Stimulated activated naive B cell treated with anti-CD40 and anti-IgM and Interleukin-4, amounts not matched to agents 10 μg/mL and 1 μg/mL and 100 μg/mL, for 72 hours (primary cell): Measurements from ENCODE around the gene CAMK2N1.
A peak's percentile ranks its signal among the peaks of the same experiment; 100 is the strongest.

Source experiments
- ATAC-seq, 2 donors: fragments of 150-1000 bp; cut with Tn5 transposase; replicated peaks; 2 replicates each; pipeline ENCODE4 v1.10.0; 2021; ENCODE audit warnings: moderate library complexity in 1 of 2
- DNase-seq: peaks from one replicate; pipeline ENCODE4 v3.0.0; 2021
- H3K27ac Mint-ChIP-seq: one replicate; pipeline ENCODE4 v1.8.0; 2022; ENCODE audit warnings: mild to moderate bottlenecking, mixed read lengths
- H3K27me3 Mint-ChIP-seq, 2 donors: one replicate each; pipeline ENCODE4 v1.8.0; 2022; ENCODE audit warnings: mixed read lengths in 2 of 2
- H3K36me3 Mint-ChIP-seq, 2 donors: one replicate each; pipeline ENCODE4 v1.8.0; 2022; ENCODE audit warnings: mixed read lengths in 2 of 2, mild to moderate bottlenecking in 1 of 2
- H3K4me1 Mint-ChIP-seq, 2 donors: one replicate each; pipeline ENCODE4 v1.8.0; 2022; ENCODE audit warnings: mixed read lengths in 2 of 2, mild to moderate bottlenecking in 1 of 2
- H3K4me3 Mint-ChIP-seq, 2 donors: one replicate each; pipeline ENCODE4 v1.8.0; 2022; ENCODE audit warnings: mild to moderate bottlenecking in 2 of 2, mixed read lengths in 2 of 2, moderate library complexity in 1 of 2
- H3K9me3 Mint-ChIP-seq, 2 donors: one replicate each; pipeline ENCODE4 v1.8.0; 2022; ENCODE audit warnings: mixed read lengths in 2 of 2, mild to moderate bottlenecking in 1 of 2

Gene CAMK2N1

DNA sequence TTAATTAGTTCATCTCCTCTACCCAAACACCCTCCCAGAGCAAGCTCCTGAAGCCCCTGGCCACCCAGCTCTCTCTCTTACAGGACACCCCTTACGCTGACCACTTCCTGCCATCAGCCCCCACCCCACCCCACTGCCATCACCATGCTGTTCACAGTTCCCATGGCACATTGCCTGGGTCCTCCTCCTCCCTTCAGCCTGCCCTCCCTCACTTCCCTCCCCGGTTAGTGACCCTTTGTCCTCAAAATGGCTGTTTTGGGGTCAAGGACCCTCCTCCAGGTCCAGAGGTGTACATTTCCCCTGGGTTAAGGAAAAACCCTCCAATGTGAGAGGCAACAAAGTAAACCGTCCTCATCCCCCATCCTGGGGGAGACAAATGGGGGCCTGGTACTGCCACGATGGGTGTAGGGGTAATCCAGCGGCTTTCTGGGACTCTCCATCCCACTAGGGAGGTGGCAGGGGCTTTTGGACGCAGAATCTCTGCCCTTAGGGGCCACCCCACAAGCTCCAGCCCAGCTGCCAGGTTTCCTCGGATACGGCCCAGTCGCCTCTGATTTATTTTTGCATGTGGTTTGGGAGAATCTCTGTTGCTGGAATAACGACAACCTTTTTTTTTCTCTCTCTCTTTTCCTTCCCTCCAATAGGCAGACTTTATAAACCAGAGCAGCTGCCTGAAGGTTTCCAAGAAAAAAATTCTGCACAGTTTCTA, 8.5 kb downstream of the CAMK2N1 start:
- DNase-seq (no peak), ATAC-seq (no peak)
- Mint-ChIP-seq H3K36me3 (no peaks in the 10 kb centered on the region), H3K9me3 (no peaks in the 10 kb centered on the region), H3K27ac (no peak overlapping the region), H3K4me1 (peaks cover 4 to 18% of the 10 kb centered on the region in 2 donors), H3K27me3 (peaks cover 86 to 100% of the 10 kb centered on the region in 2 donors), H3K4me3 (no peak overlapping the region)

DNA sequence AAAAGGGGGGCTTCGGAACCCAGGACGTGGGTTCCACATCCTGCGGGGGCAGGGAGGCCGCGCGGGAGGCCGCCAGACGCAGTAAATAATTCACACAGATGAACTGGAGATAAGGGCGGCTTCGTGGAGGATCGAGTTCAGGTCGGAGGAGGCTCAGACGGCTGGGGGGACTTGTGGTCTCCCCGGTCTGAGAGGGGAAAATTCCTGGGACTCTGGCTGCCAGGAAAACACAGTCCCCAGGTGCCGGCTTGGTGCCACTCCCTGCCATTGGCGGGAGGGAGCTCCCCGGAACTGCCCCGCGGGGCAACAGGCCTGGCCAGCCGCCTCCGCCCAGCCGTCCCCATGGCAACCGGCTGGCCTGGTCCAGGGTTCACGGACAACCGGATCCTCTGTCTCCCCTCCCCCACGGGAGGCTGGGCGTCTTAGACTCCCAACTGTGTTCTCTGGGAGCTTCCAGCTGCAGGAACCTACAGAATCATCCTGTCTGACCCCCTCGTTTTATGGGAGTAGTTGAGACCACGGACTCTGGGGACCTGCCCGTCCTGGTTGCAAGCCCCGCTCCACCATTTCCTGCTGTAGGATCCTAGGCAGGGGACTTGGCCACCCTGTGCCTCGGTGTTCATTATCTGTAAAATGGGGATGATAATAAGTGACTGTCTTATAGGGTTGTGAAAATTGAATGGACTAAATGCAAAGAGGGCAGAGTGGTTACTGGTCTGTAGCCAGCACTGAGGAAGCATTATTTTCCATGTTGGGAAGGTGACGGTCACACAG, 9.6 kb downstream of the CAMK2N1 start:
- ATAC-seq, result no peak
- no peaks in the 10 kb centered on the region for H3K9me3 Mint-ChIP-seq
- H3K4me1 Mint-ChIP-seq, result peaks cover 4 to 18% of the 10 kb centered on the region in 2 donors
- H3K27me3 Mint-ChIP-seq, result peaks cover 85 to 100% of the 10 kb centered on the region in 2 donors
- no peak overlapping the region for H3K4me3 Mint-ChIP-seq
- peak overlapping the region; percentile 37 for H3K27ac Mint-ChIP-seq
- no peak for DNase-seq
- H3K36me3 Mint-ChIP-seq, result no peaks in the 10 kb centered on the region

DNA sequence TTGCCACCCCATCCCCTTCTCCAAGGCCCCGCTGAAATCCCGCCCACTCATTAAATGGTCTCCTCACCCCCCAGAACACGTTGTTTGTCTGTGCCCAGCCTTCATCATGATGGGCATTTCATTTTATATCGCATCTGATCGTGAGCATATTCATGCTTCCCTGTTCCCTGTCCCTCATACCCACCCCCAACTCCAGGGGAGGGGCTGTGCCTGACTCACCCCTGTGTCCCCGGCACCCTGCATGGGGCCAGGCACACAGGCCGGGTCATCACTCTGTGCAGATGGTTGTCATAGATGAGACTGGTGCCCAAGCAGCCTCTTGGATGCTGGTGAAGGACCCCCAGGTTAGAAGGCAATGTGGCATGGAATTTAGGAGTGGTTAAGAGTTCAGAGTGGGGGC, 11.0 kb downstream of the CAMK2N1 start:
- peaks cover 80 to 92% of the 10 kb centered on the region in 2 donors for H3K27me3 Mint-ChIP-seq
- no peak overlapping the region for H3K4me3 Mint-ChIP-seq
- DNase-seq (no peak), ATAC-seq (no peak)
- H3K4me1 Mint-ChIP-seq, result peaks cover 4 to 18% of the 10 kb centered on the region in 2 donors
- no peak overlapping the region for H3K27ac Mint-ChIP-seq
- H3K9me3 Mint-ChIP-seq, result no peaks in the 10 kb centered on the region
- H3K36me3 Mint-ChIP-seq, result no peaks in the 10 kb centered on the region

DNA sequence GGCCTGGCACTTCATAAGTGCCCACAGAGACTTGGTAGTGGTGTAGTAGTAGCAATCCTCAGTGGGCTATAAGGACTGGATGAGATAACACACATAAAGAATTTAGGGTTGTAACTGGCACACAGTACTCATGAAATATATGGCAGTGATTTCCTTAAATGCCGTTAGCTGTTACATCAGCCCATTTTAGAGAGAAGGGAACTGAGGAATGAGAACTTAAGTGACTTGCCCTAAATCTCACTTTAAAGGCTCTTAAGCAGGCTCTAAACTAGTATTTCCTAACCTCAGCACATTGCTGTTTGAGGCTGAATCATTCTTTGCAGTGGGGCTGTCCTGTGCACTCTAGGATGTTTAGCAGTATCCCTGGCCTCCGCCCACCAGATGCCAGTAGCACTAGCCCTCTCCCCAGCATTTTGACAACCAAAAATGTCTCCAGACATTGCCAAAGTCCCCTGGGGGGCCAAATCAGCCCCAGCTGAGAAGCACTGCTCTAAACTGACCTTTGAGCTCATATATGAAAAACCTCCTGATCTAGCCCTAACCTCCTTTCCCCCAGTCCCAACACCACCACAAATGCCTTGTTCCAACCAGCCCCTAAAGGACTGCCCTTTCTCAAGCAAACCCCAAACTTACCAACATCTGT, 11.6 kb downstream of the CAMK2N1 start:
- H3K4me1 Mint-ChIP-seq, result peaks cover 4 to 18% of the 10 kb centered on the region in 2 donors
- no peak for ATAC-seq
- no peak overlapping the region for H3K27ac Mint-ChIP-seq
- no peaks in the 10 kb centered on the region for H3K9me3 Mint-ChIP-seq
- DNase-seq, result no peak
- H3K27me3 Mint-ChIP-seq, result peaks cover 78 to 92% of the 10 kb centered on the region in 2 donors
- H3K36me3 Mint-ChIP-seq, result no peaks in the 10 kb centered on the region
- no peak overlapping the region for H3K4me3 Mint-ChIP-seq

DNA sequence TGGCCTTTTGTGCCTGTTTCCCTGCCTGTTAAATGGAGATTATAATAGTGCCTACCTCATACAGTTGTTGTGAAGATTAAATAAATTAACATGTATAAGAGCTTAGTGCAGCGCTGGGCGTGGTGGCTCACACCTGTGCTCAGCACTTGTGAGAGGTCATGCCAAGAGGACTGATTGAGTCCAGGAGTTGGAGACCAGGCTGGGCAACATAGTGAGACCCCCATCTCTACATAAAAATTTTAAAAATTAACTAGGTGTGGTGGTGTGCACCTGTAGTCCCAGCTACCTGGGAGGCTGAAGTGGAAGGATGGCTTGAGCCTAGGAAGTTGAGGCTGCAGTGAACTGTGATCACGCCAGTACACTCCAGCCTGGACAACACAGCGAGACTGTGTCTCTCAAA, 12.1 kb downstream of the CAMK2N1 start:
- ATAC-seq, result no peak
- no peak for DNase-seq
- Mint-ChIP-seq H3K27me3 (peaks cover 76 to 92% of the 10 kb centered on the region in 2 donors), H3K4me3 (no peak overlapping the region), H3K27ac (no peak overlapping the region), H3K9me3 (no peaks in the 10 kb centered on the region), H3K36me3 (no peaks in the 10 kb centered on the region), H3K4me1 (peaks cover 4 to 18% of the 10 kb centered on the region in 2 donors)

DNA sequence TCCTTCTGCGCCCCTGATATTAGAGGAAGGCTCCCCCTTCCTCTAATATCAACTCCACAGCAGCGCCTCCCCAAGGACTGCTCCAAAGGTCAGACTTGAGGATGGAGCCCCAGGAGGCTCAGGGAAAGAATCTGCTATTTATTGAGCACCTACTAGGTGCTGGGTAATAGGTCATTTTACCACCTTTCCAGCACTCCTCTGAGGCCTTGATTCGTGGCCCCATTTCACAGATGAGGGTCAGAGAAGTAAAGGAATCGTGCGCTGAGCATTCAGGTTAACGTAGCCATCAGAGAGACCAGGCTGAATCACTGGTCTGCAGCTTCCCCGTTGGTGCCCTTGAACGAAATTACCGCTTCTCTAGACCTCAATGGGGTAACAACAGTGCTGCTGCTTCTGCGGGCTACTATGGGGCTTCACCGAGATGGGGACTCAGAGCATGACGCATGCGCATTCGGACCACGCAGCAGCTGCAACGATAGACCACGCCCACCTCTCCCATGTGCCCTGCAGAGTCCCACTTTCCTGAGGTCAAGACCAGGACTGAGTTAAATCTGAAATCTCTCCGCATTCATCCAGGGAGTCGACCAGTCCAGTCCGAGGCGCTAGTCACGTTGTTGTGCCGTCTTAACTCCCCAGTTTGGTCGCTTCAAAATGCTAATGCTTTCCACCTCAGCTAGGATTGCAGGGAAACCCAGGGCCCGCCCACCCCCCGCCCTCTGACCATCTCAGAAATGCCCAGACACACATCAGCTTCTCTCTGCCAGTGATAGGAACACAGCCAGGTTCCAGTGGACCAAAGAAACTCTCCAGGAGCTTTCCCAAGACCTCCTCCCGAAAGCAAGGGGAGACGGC, 12.9 kb downstream of the CAMK2N1 start:
- no peaks in the 10 kb centered on the region for H3K9me3 Mint-ChIP-seq
- peaks cover 4 to 18% of the 10 kb centered on the region in 2 donors for H3K4me1 Mint-ChIP-seq
- DNase-seq (peak; percentile 26), ATAC-seq (peak; percentile 53 to 73)
- no peak overlapping the region for H3K27ac Mint-ChIP-seq
- H3K36me3 Mint-ChIP-seq, result no peaks in the 10 kb centered on the region
- peak overlapping the region; percentile 14 to 23 for H3K4me3 Mint-ChIP-seq
- H3K27me3 Mint-ChIP-seq, result peaks cover 72 to 86% of the 10 kb centered on the region in 2 donors

DNA sequence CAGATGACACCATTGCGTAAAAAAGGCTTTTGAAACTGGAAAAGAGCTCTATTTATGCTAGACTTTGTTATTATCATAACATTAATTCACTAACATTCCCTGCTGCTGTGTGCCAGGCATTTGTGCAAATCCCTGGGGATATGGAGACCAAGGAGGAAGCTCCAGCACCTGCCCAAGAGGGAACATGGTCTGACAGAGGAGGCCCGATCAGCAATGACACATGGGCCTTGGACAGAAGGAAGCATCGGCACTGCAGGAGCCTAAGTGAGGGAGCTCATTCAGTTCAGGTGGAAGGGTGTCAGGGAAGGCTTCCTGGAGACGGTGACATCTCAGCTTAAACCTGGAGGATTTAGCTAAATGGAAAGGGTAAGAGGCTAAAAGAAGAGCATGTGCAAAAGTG, 13.9 kb downstream of the CAMK2N1 start:
- H3K4me3 Mint-ChIP-seq, result no peak overlapping the region
- no peaks in the 10 kb centered on the region for H3K36me3 Mint-ChIP-seq
- DNase-seq (no peak), ATAC-seq (no peak)
- no peak overlapping the region for H3K27ac Mint-ChIP-seq
- peaks cover 72 to 86% of the 10 kb centered on the region in 2 donors for H3K27me3 Mint-ChIP-seq
- H3K9me3 Mint-ChIP-seq, result no peaks in the 10 kb centered on the region
- H3K4me1 Mint-ChIP-seq, result peaks cover 4 to 18% of the 10 kb centered on the region in 2 donors

DNA sequence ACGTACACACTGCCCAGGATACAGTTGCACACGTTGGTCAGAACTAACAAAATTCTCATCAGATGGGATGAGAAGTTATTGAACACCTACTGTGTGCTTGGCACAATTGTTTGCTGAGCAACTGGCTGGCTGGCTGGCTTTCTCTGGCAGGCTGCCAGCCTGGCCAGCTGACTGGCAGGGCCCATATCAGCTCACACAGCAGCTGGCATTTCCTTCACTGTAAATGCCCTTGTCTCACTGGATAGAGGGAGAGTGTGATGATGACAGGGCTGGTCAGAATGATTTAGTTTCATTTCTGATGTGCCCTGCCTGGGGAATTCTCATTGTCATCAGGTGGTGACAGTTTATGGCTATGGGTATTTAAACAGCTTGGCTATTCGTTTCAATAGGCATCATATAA, 15.8 kb downstream of the CAMK2N1 start:
- H3K4me3 Mint-ChIP-seq, result no peak overlapping the region
- ATAC-seq, result no peak
- H3K27me3 Mint-ChIP-seq, result peaks cover 63 to 81% of the 10 kb centered on the region in 2 donors
- H3K27ac Mint-ChIP-seq, result no peak overlapping the region
- peaks cover 7 to 9% of the 10 kb centered on the region in 2 donors for H3K4me1 Mint-ChIP-seq
- H3K9me3 Mint-ChIP-seq, result no peaks in the 10 kb centered on the region
- no peaks in the 10 kb centered on the region for H3K36me3 Mint-ChIP-seq
- no peak for DNase-seq

DNA sequence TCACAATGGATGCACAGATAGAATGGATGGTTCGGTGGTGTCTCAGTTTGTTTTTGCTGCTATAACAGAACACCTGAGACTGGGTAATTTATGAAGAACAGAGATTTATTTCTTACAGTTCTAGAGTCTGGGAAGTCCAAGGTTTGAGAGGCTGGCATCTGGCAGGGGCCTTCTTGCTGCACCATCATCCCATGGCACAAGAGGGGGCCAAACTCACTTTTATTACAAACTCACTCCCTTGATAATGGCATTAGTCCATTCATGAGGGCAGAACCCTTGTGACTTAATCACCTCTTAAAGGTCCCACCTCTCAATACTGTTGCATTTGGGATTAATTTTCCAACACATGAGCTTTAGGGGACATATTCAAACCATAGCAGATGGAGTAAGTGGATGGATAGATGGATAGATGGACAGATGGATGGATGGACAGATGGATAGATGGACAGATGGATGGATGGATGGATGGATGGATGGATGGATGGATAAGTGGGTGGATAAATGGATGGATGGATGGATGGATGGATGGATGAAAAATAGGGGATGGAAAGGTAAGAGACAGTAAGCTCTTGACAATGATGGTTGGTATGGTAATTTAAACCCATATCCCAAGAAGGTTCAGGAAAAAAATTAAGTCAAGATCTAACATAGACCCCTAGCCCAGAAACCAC, 16.5 kb downstream of the CAMK2N1 start:
- Mint-ChIP-seq H3K4me1 (peaks cover 7 to 9% of the 10 kb centered on the region in 2 donors), H3K27ac (no peak overlapping the region), H3K9me3 (no peaks in the 10 kb centered on the region), H3K4me3 (no peak overlapping the region), H3K36me3 (no peaks in the 10 kb centered on the region), H3K27me3 (peaks cover 56 to 77% of the 10 kb centered on the region in 2 donors)
- DNase-seq (no peak), ATAC-seq (no peak)

DNA sequence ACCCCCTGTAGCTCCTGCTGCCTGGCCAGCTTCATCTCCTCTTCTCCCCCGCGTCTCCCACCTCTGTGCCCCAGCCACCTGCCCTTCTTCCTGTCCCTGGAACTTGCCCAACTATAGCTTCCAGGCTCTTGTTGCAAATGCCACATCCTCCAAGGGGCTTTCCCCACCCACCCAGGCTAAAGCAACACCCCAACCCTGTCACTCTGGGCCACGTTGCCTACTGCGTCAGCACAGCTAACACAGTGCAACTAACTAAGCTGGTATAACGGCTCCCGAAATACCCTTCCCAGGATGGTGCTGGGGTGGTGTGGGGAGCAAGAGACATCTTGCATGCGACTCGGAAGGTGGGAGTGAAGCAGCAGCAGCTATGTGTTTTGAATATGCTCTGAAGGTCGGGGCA, 19.7 kb downstream of the CAMK2N1 start:
- Mint-ChIP-seq H3K36me3 (no peaks in the 10 kb centered on the region), H3K27ac (no peak overlapping the region), H3K4me3 (peak overlapping the region in 1 of 2 donors; percentile 14), H3K4me1 (peaks cover 0 to 7% of the 10 kb centered on the region in 2 donors), H3K27me3 (peaks cover 32 to 45% of the 10 kb centered on the region in 2 donors), H3K9me3 (peaks cover 0 to 2% of the 10 kb centered on the region in 2 donors)
- ATAC-seq (peak; percentile 36 to 59), DNase-seq (no peak)

DNA sequence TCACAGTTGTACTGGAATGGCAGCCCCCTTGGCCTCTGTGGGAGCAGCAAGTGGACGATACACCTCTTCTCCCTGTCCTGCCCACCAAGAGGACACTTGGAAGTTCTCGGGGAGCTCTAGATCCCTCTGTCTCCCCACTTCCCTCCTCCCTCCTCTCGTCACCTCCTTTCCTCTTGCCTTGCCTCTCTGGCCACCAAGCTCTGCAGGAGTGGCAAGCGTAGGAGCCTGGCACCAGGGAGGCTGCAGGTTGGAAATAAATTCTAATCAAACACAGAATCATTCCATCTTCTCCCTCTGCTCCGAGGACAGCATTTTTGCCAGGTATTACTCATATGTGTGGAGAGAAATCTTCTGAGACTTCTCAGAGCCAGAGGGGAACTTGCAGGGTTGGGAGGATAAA, 20.8 kb downstream of the CAMK2N1 start:
- H3K27ac Mint-ChIP-seq, result no peak overlapping the region
- H3K9me3 Mint-ChIP-seq, result peaks cover 0 to 2% of the 10 kb centered on the region in 2 donors
- no peak for ATAC-seq
- peaks cover 0 to 7% of the 10 kb centered on the region in 2 donors for H3K4me1 Mint-ChIP-seq
- H3K27me3 Mint-ChIP-seq, result peaks cover 33 to 48% of the 10 kb centered on the region in 2 donors
- H3K36me3 Mint-ChIP-seq, result no peaks in the 10 kb centered on the region
- H3K4me3 Mint-ChIP-seq, result no peak overlapping the region
- no peak for DNase-seq

DNA sequence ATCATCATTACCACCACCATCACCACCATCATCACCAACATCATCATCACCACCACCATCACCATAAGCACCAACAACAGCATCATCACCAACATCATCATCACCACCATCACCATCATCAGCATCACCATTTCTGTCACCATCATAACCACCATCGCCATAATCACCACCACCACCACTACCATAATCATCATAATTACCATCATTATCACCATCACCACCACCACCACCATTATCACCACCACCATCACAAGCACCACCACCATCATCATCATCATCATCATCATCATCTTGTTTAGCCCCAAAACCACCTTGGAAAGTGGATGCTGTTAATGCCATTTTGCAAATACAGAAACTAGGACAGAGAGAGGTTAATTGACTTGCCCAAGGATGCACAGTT, 22.5 kb downstream of the CAMK2N1 start:
- H3K27me3 Mint-ChIP-seq, result peaks cover 38 to 52% of the 10 kb centered on the region in 2 donors
- H3K27ac Mint-ChIP-seq, result no peak overlapping the region

DNA sequence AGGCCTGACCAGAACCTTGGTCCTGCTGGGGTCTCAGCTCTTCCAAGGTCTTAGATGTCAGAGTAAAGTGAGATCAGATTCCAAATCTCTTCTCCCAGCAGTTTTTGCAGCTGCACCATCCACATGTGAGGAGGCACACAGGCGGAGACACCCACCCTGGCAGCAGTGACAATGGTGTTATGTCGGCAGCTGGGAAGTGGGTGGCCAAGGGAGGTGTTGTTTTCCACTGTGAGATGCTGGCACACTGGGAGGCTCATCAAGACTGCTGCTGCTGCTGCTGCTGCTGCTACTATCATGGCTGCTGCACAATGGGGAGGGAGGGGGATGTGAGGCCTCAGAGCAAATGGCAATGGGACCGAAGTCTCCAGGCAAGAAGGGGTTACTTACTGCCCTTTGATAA, 23.6 kb downstream of the CAMK2N1 start:
- ATAC-seq, result no peak
- Mint-ChIP-seq H3K27me3 (peaks cover 30 to 44% of the 10 kb centered on the region in 2 donors), H3K4me1 (peaks cover 0 to 7% of the 10 kb centered on the region in 2 donors), H3K36me3 (no peaks in the 10 kb centered on the region), H3K4me3 (no peak overlapping the region), H3K9me3 (peaks cover 0 to 3% of the 10 kb centered on the region in 2 donors), H3K27ac (no peak overlapping the region)
- DNase-seq, result no peak

More for the DNA sequence above, 22.5 kb downstream of the CAMK2N1 start:
- no peak for DNase-seq
- Mint-ChIP-seq H3K4me1 (peaks cover 0 to 7% of the 10 kb centered on the region in 2 donors), H3K9me3 (peaks cover 0 to 3% of the 10 kb centered on the region in 2 donors), H3K36me3 (no peaks in the 10 kb centered on the region), H3K4me3 (no peak overlapping the region)
- ATAC-seq, result no peak
